ENCODE results near the gene DOCK4.

Gene DOCK4

GRCh38 chr7:111746950-111747349, 459.2 kb downstream of the DOCK4 start:
- peaks cover 0 to 17% of the 10 kb centered on the region in 2 donors for H3K36me3 ChIP-seq (ENCODE audit: control insufficient read depth in 1 of 2, insufficient read depth in 2 of 2, low read length in 2 of 2)
- H3K4me3 ChIP-seq (ENCODE audit: low read depth in 1 of 2, low read length in 2 of 2): no peak overlapping the region
- H3K4me1 ChIP-seq (ENCODE audit: control insufficient read depth in 1 of 2, insufficient read depth in 2 of 2, low read length in 2 of 2): no peaks in the 10 kb centered on the region
- no peak overlapping the region for H3K27ac ChIP-seq (ENCODE audit: low read length)
- H3K27me3 ChIP-seq (ENCODE audit: low read depth, low read length): no peaks in the 10 kb centered on the region
- H3K9me3 ChIP-seq (ENCODE audit: control insufficient read depth in 1 of 2, low read length in 2 of 2): peaks cover 0 to 2% of the 10 kb centered on the region in 2 donors

DNA sequence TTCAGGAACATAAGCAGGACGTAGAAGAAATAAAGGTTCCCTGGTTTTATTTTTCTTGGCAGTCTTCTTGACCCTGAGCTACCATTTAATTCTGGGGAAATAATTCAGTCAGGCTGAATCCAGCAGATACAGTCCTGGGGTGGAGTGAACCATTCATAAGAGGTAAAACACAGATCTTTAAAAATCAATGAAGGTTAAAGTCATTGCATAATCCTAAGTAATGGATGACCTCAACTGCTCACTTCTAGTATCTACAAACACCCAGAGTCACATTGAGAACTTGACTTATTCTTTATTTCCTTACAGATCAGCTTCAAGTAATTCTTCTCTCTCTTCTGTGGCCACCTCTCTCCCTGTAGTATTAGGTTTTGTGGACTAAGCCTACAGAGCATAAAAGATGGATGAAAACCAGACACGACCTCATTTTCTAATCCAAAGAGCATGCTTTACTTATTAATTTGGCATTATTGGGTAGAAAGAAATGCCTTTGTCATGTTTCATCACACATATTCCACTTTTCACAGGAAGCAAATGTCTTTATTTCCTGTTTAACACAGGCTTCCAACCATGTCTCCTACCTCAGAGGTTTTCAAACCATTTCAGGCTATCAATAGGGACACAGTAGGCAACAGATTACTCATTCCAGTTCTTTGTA, 461.6 kb downstream of the DOCK4 start:
- Histone ChIP-seq H3K27me3 (ENCODE audit: low read depth, low read length) (no peaks in the 10 kb centered on the region), H3K9me3 (ENCODE audit: control insufficient read depth in 1 of 2, low read length in 2 of 2) (no peaks in the 10 kb centered on the region), H3K4me1 (ENCODE audit: control insufficient read depth in 1 of 2, insufficient read depth in 2 of 2, low read length in 2 of 2) (no peaks in the 10 kb centered on the region), H3K4me3 (ENCODE audit: low read depth in 1 of 2, low read length in 2 of 2) (no peak overlapping the region), H3K27ac (ENCODE audit: low read length) (no peak overlapping the region), H3K36me3 (ENCODE audit: control insufficient read depth in 1 of 2, insufficient read depth in 2 of 2, low read length in 2 of 2) (peaks cover 5 to 23% of the 10 kb centered on the region in 2 donors)

DNA sequence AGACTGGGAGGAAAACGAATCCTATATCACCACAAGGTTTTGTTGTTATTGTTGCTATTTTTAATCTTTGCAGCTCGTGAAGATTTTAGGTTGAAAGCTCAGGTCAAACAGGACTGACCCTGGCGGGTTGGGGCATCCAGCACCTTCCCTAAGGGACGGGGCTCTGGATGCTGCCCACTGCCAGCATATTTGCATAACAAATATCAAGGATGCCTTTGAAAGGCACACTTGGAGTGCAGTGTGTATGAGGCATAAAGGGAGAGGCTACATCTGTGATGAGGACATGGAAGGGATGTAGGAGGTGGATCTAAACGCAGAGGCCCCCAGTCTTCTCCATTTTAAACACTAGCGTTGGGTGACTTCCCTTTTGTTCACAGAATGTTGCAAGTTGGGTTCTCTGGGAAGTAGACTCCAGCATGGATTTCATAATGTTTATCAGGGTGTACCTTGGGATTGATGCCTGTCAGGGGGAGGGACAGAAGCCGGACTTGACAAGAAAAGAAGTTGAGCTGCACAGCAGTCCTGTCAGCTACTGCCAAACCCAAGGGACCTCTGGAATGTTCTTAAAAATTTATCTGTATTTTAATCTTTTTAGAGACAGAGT, 462.9 kb downstream of the DOCK4 start:
- Histone ChIP-seq H3K27me3 (ENCODE audit: low read depth, low read length) (no peaks in the 10 kb centered on the region), H3K4me1 (ENCODE audit: control insufficient read depth in 1 of 2, insufficient read depth in 2 of 2, low read length in 2 of 2) (no peaks in the 10 kb centered on the region), H3K27ac (ENCODE audit: low read length) (no peak overlapping the region), H3K4me3 (ENCODE audit: low read depth in 1 of 2, low read length in 2 of 2) (no peak overlapping the region), H3K9me3 (ENCODE audit: control insufficient read depth in 1 of 2, low read length in 2 of 2) (no peaks in the 10 kb centered on the region), H3K36me3 (ENCODE audit: control insufficient read depth in 1 of 2, insufficient read depth in 2 of 2, low read length in 2 of 2) (peaks cover 5 to 31% of the 10 kb centered on the region in 2 donors)

DNA sequence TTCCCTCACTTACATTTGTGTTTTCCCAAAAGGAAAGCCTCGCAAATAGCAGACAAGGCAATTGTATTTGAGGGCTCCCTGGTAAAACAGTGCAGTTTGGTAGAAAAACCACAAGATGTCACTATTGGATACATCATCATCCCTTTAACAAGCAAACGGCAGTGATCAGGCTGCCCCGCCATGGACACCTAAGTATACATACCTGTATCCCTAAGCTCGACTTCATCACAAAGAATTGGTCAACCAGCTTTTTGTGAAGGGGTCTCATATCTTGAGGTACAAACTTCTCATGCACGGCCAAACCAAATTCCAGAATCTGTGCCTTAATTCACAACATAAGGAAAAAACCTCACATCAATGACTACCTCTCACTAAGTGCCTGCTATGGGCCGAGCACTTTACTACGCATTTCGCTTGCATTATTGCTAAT, 464.4 kb downstream of the DOCK4 start:
- no peaks in the 10 kb centered on the region for H3K27me3 ChIP-seq (ENCODE audit: low read depth, low read length)
- no peaks in the 10 kb centered on the region for H3K9me3 ChIP-seq (ENCODE audit: control insufficient read depth in 1 of 2, low read length in 2 of 2)
- H3K4me1 ChIP-seq (ENCODE audit: control insufficient read depth in 1 of 2, insufficient read depth in 2 of 2, low read length in 2 of 2): no peaks in the 10 kb centered on the region
- peaks cover 5 to 39% of the 10 kb centered on the region in 2 donors for H3K36me3 ChIP-seq (ENCODE audit: control insufficient read depth in 1 of 2, insufficient read depth in 2 of 2, low read length in 2 of 2)
- no peak overlapping the region for H3K4me3 ChIP-seq (ENCODE audit: low read depth in 1 of 2, low read length in 2 of 2)
- H3K27ac ChIP-seq (ENCODE audit: low read length): no peak overlapping the region

DNA sequence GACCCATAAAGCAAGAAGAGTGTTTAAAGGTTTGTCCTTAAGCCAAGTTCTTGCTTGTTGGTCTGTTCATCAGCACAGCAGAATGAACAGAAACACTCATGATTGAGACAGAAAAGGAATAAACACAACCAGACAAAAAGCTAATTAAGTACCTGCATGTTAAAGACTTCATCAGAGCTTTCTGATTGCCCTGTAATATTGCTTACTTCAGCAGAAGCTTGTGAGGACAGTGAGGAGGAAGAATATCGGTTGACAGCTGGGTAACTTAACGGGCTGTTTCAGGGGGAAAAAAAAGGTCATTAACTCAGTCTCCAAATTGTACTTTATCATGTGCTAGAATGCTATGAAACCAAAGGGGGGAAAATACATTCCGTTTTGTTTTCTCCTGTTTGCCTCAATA, 465.3 kb downstream of the DOCK4 start:
- H3K27ac ChIP-seq (ENCODE audit: low read length): no peak overlapping the region
- H3K4me1 ChIP-seq (ENCODE audit: control insufficient read depth in 1 of 2, insufficient read depth in 2 of 2, low read length in 2 of 2): no peaks in the 10 kb centered on the region
- no peaks in the 10 kb centered on the region for H3K27me3 ChIP-seq (ENCODE audit: low read depth, low read length)
- no peaks in the 10 kb centered on the region for H3K9me3 ChIP-seq (ENCODE audit: control insufficient read depth in 1 of 2, low read length in 2 of 2)
- H3K4me3 ChIP-seq (ENCODE audit: low read depth in 1 of 2, low read length in 2 of 2): no peak overlapping the region
- peaks cover 5 to 34% of the 10 kb centered on the region in 2 donors for H3K36me3 ChIP-seq (ENCODE audit: control insufficient read depth in 1 of 2, insufficient read depth in 2 of 2, low read length in 2 of 2)

DNA sequence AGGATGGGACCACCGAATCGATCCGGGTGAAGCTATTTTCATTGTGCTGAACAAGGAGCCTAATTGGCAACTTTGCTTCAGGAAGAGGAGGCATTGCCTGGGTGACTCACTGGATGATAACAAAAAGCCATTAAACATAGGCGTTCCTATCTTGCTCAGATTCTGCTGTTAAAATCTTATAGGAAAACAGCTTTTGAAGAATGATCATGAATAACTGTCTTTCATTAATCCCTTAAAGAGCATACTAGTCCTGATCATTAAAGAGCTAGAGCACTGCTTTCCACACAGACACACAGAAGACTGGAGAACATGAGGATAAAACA, 469.7 kb downstream of the DOCK4 start:
- Histone ChIP-seq H3K4me1 (ENCODE audit: control insufficient read depth in 1 of 2, insufficient read depth in 2 of 2, low read length in 2 of 2) (peaks cover 0 to 5% of the 10 kb centered on the region in 2 donors), H3K27ac (ENCODE audit: low read length) (no peak overlapping the region), H3K36me3 (ENCODE audit: control insufficient read depth in 1 of 2, insufficient read depth in 2 of 2, low read length in 2 of 2) (peaks cover 5 to 37% of the 10 kb centered on the region in 2 donors), H3K9me3 (ENCODE audit: control insufficient read depth in 1 of 2, low read length in 2 of 2) (no peaks in the 10 kb centered on the region), H3K4me3 (ENCODE audit: low read depth in 1 of 2, low read length in 2 of 2) (no peak overlapping the region), H3K27me3 (ENCODE audit: low read depth, low read length) (no peaks in the 10 kb centered on the region)

GRCh38 chr7:111735661-111736551, 470.3 kb downstream of the DOCK4 start:
- Histone ChIP-seq H3K27me3 (ENCODE audit: low read depth, low read length) (no peaks in the 10 kb centered on the region), H3K4me1 (ENCODE audit: control insufficient read depth in 1 of 2, insufficient read depth in 2 of 2, low read length in 2 of 2) (peaks cover 0 to 5% of the 10 kb centered on the region in 2 donors), H3K27ac (ENCODE audit: low read length) (no peak overlapping the region), H3K4me3 (ENCODE audit: low read depth in 1 of 2, low read length in 2 of 2) (no peak overlapping the region), H3K36me3 (ENCODE audit: control insufficient read depth in 1 of 2, insufficient read depth in 2 of 2, low read length in 2 of 2) (peaks cover under 1 to 35% of the 10 kb centered on the region in 2 donors), H3K9me3 (ENCODE audit: control insufficient read depth in 1 of 2, low read length in 2 of 2) (no peaks in the 10 kb centered on the region)

DNA sequence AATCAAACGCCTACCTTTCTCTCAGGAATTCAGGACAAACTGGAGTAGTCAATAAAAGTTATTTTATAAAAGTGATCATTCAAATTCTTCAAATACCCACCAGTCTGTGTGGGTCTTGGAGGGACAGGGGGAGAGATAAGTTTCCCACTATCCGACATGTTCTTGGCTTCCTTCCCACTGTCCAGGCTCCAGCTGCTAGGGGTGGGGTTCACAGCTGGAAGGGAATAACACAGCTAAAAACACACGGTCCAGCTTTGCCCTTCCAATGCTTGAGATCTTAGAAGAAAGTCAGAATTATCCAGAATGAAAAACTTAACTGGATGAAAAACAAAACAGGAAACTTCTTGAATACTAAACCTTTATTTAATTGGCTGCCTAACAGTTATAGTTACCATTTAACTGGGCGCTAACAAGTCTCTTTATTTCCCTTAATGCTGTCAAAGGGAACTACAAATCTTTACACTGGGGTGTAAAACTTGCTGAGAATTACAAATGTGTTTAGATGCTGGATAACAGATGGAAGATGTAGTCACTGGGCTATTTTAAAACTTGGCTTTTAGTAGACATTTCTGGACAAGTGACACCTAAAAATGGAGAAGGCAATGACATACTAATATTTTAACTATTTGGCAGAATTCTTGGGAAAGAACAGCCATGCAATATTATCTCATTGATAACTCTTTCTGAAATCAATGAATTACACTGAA, 471.1 kb downstream of the DOCK4 start:
- peaks cover 0 to 31% of the 10 kb centered on the region in 2 donors for H3K36me3 ChIP-seq (ENCODE audit: control insufficient read depth in 1 of 2, insufficient read depth in 2 of 2, low read length in 2 of 2)
- H3K27ac ChIP-seq (ENCODE audit: low read length): no peak overlapping the region
- H3K27me3 ChIP-seq (ENCODE audit: low read depth, low read length): no peaks in the 10 kb centered on the region
- no peaks in the 10 kb centered on the region for H3K9me3 ChIP-seq (ENCODE audit: control insufficient read depth in 1 of 2, low read length in 2 of 2)
- no peak overlapping the region for H3K4me3 ChIP-seq (ENCODE audit: low read depth in 1 of 2, low read length in 2 of 2)
- H3K4me1 ChIP-seq (ENCODE audit: control insufficient read depth in 1 of 2, insufficient read depth in 2 of 2, low read length in 2 of 2): peaks cover 0 to 5% of the 10 kb centered on the region in 2 donors

GRCh38 chr7:111732923-111733322, 473.3 kb downstream of the DOCK4 start:
- Histone ChIP-seq H3K4me1 (ENCODE audit: control insufficient read depth in 1 of 2, insufficient read depth in 2 of 2, low read length in 2 of 2) (peaks cover 0 to 5% of the 10 kb centered on the region in 2 donors), H3K4me3 (ENCODE audit: low read depth in 1 of 2, low read length in 2 of 2) (no peak overlapping the region), H3K36me3 (ENCODE audit: control insufficient read depth in 1 of 2, insufficient read depth in 2 of 2, low read length in 2 of 2) (peaks cover 0 to 27% of the 10 kb centered on the region in 2 donors), H3K27me3 (ENCODE audit: low read depth, low read length) (no peaks in the 10 kb centered on the region), H3K27ac (ENCODE audit: low read length) (no peak overlapping the region), H3K9me3 (ENCODE audit: control insufficient read depth in 1 of 2, low read length in 2 of 2) (no peaks in the 10 kb centered on the region)

DNA sequence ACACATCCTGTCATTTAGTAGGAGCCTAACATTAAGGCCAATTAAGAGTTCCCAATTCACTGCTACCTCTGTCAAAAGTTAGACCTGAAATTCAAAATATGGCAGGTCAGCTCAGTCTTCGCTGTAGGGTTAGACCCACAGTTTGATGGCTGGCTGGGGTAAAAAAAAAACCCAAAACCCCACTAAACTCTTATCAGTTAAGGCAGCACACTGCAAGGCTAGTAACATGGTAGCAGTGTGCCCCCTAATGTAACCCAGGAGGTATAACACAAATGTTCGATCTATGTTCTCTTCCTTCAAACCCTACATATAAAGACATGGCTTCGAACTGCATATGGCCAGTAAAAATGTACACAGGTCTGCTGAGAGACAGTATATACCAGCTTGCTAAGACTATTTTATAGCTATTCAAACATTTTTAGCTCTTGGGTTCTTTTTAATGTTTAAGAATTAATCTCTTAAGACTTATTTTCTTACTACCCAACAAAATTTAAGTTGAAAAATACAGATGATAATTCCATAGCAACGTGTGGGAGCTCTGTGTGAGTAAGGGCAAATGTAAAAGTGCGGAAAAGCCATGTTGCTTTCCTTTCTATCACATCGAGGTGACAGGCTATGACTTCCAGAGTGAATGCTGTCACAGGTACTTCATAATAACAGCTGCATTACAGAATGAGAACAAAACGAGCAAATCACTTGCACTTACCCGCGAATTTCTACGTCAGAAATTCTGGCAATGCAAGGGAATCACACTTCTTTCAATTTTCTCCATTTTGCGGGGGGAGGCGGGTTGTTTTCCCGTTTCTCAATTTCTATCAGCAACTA, 475.5 kb downstream of the DOCK4 start:
- Histone ChIP-seq H3K27ac (ENCODE audit: low read length) (no peak overlapping the region), H3K27me3 (ENCODE audit: low read depth, low read length) (no peaks in the 10 kb centered on the region), H3K9me3 (ENCODE audit: control insufficient read depth in 1 of 2, low read length in 2 of 2) (no peaks in the 10 kb centered on the region), H3K36me3 (ENCODE audit: control insufficient read depth in 1 of 2, insufficient read depth in 2 of 2, low read length in 2 of 2) (peaks cover 0 to 23% of the 10 kb centered on the region in 2 donors), H3K4me3 (ENCODE audit: low read depth in 1 of 2, low read length in 2 of 2) (no peak overlapping the region), H3K4me1 (ENCODE audit: control insufficient read depth in 1 of 2, insufficient read depth in 2 of 2, low read length in 2 of 2) (peaks cover 0 to 4% of the 10 kb centered on the region in 2 donors)

All from muscle layer of duodenum (tissue), 2 donors.